CD4-positive, alpha-beta T cell treated with Interleukin-10 for 1 hour (primary cell): ENCODE measurements around the gene SHISA6.
"Not testable (repeated sequence)": the region's sequence is repeated elsewhere in the genome, so short reads cannot be mapped to it uniquely, and the experiment has no call there.

Experiments used
- DNase-seq: peaks from one replicate; pipeline ENCODE4 v3.0.0-alpha.2; 2020

SHISA6 gene

DNA sequence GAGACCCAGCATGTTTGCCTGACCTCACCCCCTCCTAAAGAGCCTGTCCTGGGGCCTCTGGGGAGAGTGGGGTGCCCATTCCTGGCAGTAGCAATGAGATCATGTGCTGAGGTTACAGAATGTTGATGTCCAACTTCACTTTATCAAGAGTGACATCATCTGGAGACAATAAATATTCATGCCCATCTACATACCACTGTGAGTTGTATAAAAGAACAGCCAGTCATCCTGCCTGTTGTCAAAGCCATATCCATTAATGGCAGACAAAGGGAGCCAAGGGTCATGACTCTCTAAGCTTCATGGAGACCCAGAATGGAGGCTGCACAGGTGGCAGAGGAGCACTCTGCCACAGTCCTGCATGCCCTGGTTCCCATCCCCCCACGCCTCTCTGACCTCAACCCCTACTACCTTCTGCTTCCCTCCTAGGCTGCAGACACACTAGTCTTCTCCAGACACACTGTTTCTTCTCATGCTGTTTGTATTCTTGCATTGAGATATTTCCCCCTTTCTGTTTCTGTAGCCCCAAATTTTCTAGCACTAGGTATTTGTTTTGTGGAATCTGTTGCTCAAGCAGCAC lies 27.1 kb downstream of the SHISA6 start:
- DNase-seq = no peak

DNA sequence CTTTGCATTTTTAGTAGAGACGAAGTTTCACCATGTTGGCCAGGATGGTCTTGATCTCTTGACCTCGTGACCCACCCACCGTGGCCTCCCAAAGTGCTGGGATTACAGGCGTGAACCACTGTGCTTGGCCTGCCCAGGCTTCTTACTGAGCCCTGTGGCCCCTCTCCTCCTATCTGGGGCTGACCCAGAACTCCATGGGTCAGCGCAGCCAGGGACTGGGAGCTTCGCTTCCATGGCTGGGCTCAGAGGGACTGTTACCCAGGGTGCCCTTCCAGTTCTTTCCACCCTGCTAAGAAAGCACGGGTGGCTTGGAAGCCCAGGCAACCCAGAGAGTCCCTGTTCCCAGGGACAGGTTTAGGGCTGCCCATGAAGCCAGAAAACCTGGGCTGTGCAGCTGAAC lies 28.2 kb downstream of the SHISA6 start:
- no peak for DNase-seq

DNA sequence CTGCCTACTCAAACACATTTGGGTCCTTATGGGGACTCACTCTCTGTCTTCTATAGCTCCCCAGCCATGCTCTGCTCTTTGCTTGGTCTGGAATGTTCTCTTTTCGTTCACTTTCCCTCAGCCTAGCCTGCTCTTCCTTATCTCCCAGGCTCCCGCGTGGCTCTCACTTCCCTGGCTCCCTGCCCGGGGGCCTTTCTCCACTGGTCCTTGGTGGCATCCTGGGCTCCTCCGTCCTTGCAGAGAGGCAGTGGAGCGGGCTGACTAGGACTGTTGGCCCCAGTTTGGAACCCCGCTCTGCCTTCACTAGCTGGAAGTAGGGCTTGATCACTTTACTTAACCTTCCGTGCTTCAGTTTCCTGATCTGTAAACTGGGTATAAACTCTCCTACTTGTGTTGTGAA lies 31.2 kb downstream of the SHISA6 start:
- no peak for DNase-seq

DNA sequence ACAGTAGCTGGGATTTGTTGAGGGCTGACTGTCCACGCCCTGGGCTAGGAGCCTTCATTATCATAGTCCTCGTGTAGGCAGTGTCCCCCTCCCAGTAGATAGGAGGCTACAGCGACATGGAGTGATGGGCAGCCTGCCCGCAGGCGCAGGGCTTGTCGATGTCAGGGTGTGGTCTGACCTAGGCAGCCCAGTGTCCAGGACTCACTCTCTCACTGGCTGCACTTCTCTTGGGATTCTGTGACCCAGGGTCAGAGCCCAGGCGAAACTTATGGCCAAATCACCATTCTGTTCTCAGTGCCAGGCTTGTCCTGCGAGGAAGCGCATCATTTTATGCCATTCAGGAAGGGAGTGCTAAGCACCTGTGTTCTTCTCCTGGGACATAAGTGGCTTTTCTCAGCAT lies 32.6 kb downstream of the SHISA6 start:
- DNase-seq = no peak

DNA sequence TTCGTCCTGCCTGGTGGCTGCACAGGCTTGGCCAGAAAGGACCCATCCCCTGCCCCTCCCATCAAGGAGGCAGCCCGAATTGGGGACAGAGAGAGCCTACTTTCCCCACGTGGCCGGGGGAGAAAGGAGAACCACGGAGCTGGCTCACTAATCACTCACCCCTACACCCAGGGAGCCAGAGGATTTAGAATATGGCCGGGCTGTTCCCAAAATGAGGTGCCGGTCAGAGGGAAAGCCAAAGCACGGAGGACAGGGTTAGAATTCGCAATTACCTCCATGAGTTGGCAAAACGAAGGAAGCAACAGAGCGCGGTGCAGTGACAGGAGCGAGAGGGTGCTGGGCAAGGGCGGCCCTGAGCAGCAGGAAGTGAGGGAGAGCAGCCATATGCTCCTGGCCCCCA lies 33.1 kb downstream of the SHISA6 start:
- no peak for DNase-seq

DNA sequence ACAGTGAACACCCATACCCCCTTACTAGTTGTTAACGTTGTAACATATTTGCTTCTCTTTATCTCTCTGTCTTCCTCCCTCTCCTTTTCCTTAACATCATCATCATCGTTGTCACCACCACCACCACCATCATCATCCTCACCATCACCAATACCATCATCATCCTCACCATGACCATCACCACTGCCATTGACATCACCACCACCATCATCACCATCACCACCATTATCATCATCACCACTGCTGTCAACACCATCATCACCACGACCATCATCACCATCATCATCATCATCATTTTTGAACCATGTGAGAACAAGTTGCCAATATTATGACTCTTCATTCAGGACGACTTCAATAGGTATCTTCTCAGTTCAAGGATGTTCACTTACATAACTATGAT lies 35.5 kb downstream of the SHISA6 start:
- no peak for DNase-seq

DNA sequence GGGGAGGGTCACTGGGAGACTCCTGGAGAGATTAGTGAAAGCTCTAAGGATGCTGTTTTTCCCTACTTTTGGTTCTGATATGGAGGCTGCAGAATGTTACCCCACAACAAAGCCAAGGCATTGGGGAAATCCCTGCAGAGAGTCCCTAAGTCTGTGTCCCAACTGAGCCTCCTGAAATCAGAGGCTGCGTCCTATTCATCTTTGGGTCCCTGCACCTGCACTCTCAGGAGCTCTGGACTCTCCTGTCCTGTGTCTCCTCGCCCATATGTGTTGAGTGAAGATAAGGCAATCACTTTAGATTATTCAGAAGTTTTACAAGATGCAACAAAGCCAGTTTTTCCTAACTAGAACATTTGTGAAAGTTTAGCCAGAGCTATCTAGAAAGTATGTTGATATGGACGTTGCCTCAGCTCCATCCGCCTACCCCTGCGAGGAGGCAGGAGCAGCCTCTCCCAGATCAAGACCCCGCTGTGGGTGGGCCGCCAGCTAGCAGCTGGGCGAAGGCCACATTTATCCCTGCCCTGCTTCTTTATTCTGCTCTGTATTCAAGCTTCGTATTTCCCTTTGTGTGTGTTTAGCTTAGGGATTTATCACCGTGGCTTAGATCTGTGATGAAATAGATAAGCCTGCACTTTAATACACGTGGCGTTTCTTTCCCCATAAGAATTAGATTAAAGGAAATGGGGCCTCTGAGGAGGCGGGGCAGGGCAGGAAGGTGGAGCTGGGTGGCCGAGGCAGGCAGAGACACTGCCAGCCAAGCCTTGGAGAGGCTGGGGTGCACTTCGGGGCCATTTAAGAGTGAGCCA lies 37.4 kb downstream of the SHISA6 start:
- no peak for DNase-seq

DNA sequence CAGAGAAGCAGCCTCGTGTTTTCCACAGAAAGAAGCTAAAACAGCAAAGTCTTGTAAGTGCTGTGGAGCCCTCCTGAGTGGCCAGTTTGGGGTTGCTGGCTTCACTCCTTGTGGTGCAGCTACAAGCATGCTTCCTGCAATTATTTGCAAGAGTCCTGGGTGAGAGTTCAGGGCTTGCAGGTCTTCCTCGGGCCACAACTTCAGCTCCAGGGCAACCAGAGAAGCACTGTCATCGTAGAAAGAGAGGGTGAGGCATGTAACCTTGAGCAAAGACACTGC lies 37.9 kb downstream of the SHISA6 start:
- no peak for DNase-seq

DNA sequence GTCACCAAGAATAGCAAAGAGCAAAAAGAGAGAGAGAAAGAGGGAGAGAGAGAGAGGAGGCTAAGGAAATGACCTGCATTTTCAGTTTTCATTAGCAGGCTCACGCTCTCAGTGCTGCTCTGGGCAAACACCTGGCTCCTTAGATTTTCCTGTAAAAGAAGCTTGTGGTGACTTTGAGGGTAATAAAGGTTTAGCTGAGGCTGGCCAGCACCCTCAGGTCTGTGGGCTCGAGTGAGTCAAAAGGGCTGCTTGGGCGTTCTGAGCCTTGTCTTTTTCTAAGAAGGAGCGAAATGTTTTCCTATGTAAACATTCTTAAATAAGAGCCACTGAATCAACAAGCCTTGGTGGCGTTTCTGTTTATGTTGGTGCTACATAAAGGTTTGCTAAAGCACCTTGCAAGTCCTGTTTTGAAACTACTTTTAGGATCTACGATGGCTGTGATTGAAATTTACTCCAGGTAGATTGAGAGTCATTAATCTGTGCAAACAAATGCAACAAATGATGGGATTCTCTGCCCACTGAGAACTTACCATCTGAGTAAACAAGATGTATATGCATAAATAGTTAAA lies 38.8 kb downstream of the SHISA6 start:
- DNase-seq = no peak

DNA sequence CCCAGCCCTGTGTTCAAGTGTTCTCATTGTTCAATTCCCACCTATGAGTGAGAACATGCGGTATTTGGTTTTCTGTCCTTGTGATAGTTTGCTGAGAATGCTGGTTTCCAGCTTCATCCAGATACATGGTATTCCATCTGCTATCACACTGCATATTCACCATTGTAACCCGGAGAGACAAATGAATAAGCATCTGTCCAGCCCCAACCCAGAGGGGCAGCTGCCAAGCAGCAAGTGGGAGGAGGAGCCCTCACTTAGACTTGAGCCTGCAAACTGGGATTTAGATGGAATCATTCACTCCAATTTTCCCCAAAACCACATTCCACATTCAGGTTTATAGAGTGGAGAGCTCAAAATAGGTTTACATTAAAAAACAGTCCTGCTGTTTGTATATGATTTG lies 41.6 kb downstream of the SHISA6 start:
- DNase-seq = no peak

DNA sequence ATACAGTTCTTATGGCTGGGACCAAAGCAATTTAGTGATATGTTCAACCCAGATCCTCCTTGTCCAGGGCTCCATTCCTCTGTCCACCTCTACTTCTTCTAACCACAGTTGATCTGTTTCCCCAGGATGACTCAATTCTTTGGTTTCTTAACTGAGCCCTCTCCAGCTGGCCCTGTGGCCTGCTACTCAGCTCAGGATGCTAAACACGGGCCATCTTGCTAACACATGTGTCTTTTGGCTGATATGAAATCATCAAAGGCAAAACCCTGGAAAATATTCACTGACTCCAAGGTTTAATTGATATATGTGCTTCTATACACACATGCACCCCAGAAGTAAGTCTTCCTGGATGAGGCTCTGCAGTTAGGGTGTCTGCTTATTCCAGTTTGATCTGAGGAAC lies 43.8 kb downstream of the SHISA6 start:
- DNase-seq = no peak

DNA sequence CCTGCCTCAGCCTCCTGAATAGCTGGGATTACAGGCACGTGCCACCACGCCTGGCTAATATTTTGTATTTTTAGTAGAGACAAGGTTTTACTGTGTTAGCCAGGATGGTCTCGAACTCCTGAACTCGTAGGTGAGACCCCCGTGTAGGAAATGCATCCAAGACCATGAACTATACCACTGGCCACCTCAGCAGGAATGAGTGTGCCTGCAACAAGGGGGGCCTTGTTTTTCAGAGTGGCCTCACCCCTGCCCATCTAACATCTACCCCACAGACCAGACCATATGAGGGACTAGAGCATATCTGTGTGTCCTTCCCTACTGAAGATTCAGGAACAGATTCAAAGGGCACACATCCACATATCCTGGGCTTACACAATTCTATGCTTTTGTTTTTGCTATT lies 44.9 kb downstream of the SHISA6 start:
- DNase-seq = no peak

DNA sequence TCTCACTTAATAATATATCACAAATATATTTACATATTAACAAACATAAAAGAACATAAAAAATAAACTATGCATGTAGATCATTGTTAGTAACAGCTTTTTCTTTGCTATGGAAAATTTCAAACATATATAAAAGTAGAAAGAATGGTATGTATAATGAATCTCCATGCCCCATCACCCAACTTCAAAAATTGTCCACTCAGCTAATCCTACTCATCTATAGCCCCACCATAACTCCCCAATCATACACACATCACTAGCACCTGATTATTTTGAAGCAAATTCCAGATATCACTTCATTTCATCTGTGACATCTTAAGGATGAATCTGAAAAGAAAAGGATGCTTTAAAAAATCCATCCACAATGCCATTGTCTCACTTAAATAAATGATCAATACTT lies 46.8 kb downstream of the SHISA6 start:
- DNase-seq = no peak

DNA sequence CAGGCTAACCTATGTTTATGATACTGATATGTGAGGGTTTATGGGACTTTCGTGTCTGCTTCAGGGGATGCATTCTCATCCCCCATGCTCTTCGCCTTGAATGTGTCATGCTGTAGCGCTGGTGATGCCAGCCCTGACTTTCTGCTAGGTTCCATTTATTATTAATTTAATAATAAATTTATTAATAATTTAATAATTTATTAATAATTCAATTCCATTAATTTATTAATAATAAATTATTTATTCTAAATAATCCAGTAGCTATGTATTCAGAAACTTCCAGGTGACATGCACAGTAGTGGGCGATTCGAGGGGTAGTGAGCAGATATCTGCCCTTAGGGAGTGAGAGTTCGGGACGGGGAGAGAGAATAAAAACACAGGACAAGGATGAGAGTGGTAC lies 49.8 kb downstream of the SHISA6 start:
- DNase-seq = no peak

DNA sequence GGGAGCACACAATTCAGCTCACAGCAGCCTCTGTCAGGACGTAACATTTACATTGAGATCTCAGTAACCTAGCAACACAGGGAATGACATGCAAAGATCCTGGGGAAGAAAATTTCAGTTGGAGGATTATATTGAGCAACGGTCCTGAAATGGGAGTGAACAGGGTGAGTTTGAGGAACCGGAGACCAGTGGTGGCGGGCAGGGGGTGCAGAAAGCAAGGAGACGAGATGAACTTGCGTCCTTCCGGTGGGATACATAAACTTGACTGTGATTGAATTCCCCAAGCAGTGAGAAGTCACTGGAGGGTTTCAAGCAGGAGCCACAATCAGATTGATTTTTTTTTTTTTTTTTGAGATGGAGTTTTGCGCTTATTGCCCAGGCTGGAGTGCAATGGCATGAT lies 51.5 kb downstream of the SHISA6 start:
- DNase-seq = no peak

DNA sequence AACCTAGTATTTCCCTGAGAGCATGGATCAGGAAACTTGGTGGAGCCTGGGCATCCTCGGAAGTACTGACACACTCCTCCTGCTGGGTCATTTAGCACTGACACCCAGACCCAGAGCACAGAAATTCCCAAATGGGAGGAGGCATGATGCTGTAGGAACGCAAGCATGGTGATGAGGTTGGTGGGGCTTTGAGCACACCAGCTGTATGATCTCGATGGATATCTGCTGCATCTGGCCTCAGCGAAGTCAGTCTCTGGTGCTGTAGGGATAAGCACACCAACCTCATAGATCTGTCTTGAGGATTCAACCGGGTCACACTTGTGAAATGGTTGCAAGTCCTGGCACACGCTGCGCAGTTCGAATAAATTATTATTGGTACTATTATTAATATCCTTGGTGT lies 52.5 kb downstream of the SHISA6 start:
- DNase-seq = no peak

DNA sequence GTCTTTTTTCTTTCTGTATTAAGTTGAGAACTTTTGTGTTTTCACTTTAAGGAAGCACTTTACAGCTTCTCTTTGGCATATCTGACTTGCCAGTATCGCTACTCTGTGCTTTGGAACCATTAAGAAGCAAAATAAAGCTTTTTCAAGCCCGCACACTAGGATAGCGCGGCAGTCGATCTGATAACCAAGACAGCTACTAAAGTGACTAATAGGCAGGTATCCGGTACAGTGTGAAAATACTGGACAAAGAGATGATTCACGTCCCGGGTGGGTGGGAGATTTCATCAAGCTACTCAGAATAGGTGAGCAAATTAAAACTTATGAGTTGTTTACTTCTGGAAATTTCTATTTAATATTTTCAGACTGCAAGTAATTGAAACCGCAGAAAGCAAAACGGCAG lies 53.8 kb downstream of the SHISA6 start:
- no peak for DNase-seq

DNA sequence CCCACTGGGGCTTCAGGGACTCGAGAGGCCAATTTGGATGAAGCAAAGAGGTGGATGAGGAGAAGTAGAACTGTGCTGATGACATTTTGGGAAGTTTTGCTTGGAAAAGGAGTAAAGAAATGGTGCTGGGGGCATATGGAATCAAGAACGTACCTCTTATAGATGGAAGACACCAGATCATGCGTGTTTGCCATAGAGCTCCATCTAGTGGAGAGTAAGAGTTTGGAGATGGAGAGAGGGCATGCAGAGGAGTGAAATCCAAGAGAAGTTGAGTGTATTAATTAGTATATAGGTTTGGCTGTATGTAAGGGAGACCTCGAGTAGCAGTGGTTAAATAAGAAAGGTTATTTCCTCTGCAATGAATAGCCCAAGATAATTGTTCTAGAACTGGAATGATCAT lies 56.0 kb downstream of the SHISA6 start:
- no peak for DNase-seq

DNA sequence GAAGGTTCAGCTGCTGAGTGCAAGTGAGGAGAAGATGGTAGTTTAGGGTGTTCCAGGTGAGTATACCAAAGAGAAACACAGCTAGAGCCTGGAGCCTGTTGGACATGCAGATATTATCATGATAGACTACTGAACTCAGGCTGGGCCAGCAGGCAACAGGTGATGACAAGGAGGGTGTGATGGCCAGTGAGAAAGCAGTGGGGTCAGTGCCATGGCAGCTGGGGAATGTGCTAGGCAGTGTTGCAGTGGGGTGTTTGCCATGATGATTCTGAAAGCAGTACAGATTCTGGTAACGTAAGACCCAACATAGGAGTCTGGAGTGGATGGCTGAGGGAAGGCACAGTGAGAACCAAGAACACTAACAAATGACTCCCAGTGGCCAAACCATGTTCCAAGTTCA lies 57.4 kb downstream of the SHISA6 start:
- DNase-seq = no peak

DNA sequence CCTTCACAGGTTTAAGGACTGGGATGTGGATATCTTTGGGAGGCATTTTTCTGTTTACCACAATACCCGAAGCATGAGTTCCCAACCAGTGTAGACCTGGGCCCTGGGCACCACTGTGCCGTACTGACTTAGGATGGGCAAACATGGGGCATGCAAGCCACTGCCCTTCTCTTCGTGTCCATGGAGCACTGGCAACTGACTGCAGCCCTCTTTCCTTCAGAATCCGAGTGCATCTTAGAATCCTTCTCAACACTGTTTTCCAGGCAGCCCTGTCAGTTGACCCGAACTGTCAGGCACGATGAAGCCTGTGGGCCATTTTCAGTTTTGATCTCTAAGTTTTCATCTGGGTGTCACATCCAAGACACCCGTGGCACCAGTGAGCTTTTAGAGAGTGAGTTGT lies 59.2 kb downstream of the SHISA6 start:
- no peak for DNase-seq

DNA sequence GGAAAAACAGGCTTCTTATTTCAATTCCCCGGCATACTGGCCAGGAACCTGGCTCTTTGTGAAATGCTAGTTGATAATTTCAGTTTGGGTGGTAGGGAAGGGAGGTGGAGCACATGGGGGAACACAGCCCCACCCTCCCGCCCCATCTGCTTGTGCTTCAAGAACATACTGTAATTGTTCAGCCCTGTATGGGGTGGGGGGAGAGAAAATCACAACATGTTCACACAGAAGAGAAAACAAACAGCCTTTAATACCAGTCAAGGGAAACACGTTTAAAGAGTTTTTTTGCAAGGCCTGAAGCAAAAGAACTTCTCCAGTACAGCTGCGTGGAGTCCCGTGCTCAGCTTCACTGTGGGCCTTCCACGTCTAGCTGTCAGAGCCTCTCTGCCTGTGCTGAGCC lies 59.7 kb downstream of the SHISA6 start:
- DNase-seq = no peak

DNA sequence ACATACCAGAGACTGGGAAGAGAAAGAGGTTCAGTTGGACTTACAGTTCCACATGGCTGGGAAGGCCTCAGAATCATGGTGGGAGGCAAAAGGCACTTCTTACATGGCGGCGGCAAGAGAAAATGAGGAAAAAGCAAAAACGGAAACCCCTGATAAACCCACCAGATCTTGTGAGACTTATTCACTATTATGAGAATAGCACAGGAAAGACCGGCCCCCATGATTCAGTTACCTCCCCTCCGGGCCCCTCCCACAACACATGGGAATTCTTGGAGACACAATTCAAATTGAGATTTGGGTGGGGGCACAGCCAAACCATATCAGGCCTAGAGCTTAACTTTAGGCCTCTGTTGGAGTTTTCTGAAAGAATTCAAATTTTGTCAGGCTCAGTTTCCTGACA lies 60.9 kb downstream of the SHISA6 start:
- DNase-seq = not testable (repeated sequence)

DNA sequence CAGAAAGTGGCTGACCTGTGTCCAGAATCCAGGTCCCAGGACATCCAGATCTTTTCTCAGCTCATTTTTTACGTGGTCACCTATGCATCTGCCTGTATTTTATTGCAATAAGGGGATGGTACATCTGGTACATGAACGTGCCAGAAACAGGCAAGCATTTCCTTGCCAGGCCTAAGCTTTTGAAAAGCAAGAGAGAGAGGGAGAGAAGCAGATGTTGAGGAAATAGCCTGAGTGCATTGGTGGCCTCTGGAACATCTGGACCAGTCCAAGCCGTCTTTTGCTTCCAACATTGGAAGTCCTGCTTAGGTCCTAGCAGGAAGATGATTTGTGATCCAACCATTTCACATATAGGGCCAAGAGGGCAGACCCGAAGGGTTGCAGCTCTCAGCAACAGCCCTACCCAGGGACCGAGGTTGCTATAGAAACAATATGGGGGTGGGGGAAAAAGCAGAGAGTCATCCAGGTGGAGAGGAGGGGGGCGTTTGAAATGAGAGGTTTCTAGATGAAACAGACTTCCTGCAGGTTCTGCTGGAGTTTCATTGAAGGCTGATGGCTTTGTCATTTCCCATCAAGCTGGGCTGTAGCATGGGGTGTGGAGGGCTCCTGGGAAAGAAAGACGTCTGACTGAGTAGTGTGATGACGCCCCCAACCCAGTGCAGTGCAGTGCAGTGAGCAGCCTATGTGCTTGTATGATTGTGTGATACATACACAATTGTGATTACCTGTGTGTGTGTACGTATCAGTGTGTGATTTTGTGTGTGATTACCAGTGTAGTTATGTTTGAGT lies 61.6 kb downstream of the SHISA6 start:
- DNase-seq = no peak

DNA sequence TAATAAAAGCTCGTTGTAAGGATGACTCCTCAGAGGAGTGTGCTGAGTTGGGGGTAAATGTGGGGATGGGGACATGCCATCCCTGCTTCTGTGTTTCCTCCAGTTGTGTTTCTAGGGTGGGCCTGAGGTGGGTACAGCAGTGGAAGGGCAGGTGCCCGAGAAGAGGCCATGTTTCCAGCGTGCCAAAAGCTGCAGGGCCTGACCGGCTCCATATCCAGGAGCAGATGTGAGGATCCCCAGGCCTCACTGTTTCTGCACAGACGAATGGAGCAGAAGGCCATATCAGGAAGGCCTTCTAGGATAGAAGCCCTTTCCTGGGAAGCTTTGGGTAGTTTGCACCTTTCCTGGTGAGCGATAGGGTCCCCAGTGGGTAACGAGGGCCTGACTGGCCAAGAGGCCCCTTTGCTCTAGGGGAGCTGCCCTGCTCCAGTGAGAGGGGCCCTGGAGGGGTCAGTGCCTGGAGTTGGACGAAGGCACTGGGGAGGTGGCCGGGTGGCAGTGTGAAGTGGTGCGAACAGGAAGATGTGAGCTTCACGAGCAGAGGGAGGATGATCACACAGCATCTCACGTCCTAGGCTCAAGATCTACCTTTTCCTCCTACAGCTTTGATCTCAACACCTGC lies 62.9 kb downstream of the SHISA6 start:
- DNase-seq = no peak
